HPDE6-E6E7 (cell line): Measurements from ENCODE around the gene RPS10.
"Not testable (repeated sequence)": the region's sequence is repeated elsewhere in the genome, so short reads cannot be mapped to it uniquely, and the experiment has no call there.

Source experiments
- DNase-seq: peaks from one replicate; pipeline ENCODE4 v3.0.0; 2011; ENCODE audit warnings: missing footprints; ENCODE audit errors: extremely low spot score

The RPS10 gene

GRCh38 chr6:34447910-34448309, 22.0 kb upstream of the RPS10 start:
- no peak for DNase-seq

GRCh38 chr6:34447386-34447785, 21.5 kb upstream of the RPS10 start:
- no peak for DNase-seq

- DNase-seq: no peak
Measured at GRCh38 chr6:34445313-34445860, 19.5 kb upstream of the RPS10 start.

- DNase-seq: no peak
Measured at GRCh38 chr6:34441526-34441925, 15.7 kb upstream of the RPS10 start.

GRCh38 chr6:34439442-34439841, 13.6 kb upstream of the RPS10 start:
- DNase-seq: no peak

GRCh38 chr6:34438705-34439104, 12.8 kb upstream of the RPS10 start:
- no peak for DNase-seq

- no peak for DNase-seq
Measured at GRCh38 chr6:34437644-34437970, 11.7 kb upstream of the RPS10 start.

GRCh38 chr6:34436803-34437643, 11.2 kb upstream of the RPS10 start:
- DNase-seq: no peak

GRCh38 chr6:34435916-34436315, 10.0 kb upstream of the RPS10 start:
- no peak for DNase-seq

- no peak for DNase-seq
Measured at GRCh38 chr6:34425132-34425497, 754 bp downstream of the RPS10 start.

GRCh38 chr6:34424200-34425131, 1.4 kb downstream of the RPS10 start:
- DNase-seq: no peak

- no peak for DNase-seq
Measured at GRCh38 chr6:34423254-34423653, 2.6 kb downstream of the RPS10 start.

- no peak for DNase-seq
Measured at GRCh38 chr6:34418367-34418766, 7.5 kb downstream of the RPS10 start.

- DNase-seq: no peak
Measured at GRCh38 chr6:34416877-34417371, 8.9 kb downstream of the RPS10 start.

GRCh38 chr6:34414999-34415858, 10.6 kb downstream of the RPS10 start:
- DNase-seq: no peak

GRCh38 chr6:34412643-34413214, 13.1 kb downstream of the RPS10 start:
- no peak for DNase-seq

GRCh38 chr6:34412016-34412415, 13.9 kb downstream of the RPS10 start:
- DNase-seq: no peak

GRCh38 chr6:34407915-34408314, 18.0 kb downstream of the RPS10 start:
- not testable (repeated sequence) for DNase-seq

GRCh38 chr6:34396518-34396917, 29.4 kb downstream of the RPS10 start:
- no peak for DNase-seq

GRCh38 chr6:34393966-34394305, 31.9 kb downstream of the RPS10 start:
- no peak for DNase-seq
